Measurements from ENCODE around the gene SLC4A5. TPM values are rescaled to one million over a fixed set of nuclear protein-coding genes. Genes with fewer than 3 reads are reported as not detected.

SLC4A5 gene
- total RNA-seq, 1 donor from 2014 or later, result 0.47 TPM

Other genes starting within 250 kb of the SLC4A5 start
- 94.2 and 98.2 TPM in 2 replicates for gene BOLA3, start 195.5 kb downstream of the SLC4A5 start, total RNA-seq
- 207 and 221 TPM in 2 replicates for gene MOB1A, start 164.5 kb downstream of the SLC4A5 start, total RNA-seq
- gene MTHFD2, start 144.8 kb downstream of the SLC4A5 start, total RNA-seq, result 437 and 457 TPM in 2 replicates
- 83.0 and 84.0 TPM in 2 replicates for gene DCTN1, start 36.9 kb upstream of the SLC4A5 start, total RNA-seq
- gene C2orf81, start 78.2 kb upstream of the SLC4A5 start, total RNA-seq, result 1.9 and 2.4 TPM in 2 replicates
- gene WDR54, start 78.3 kb upstream of the SLC4A5 start, total RNA-seq, result 56.4 and 58.6 TPM in 2 replicates
- gene RTKN, start 98.5 kb upstream of the SLC4A5 start, total RNA-seq, result 4.0 and 4.2 TPM in 2 replicates
- 67.8 and 70.0 TPM in 2 replicates for gene INO80B, start 111.7 kb upstream of the SLC4A5 start, total RNA-seq
- 32.6 and 35.3 TPM in 2 replicates for gene WBP1, start 115.0 kb upstream of the SLC4A5 start, total RNA-seq
- 87.7 and 88.6 TPM in 2 replicates for gene MOGS, start 122.0 kb upstream of the SLC4A5 start, total RNA-seq
- 118 and 124 TPM in 2 replicates for gene MRPL53, start 129.3 kb upstream of the SLC4A5 start, total RNA-seq
- 30.4 and 36.3 TPM in 2 replicates for gene CCDC142, start 139.6 kb upstream of the SLC4A5 start, total RNA-seq
- gene TTC31, start 139.7 kb upstream of the SLC4A5 start, total RNA-seq, result 30.2 and 32.2 TPM in 2 replicates
- 0.54 and 1.1 TPM in 2 replicates for gene LBX2, start 156.2 kb upstream of the SLC4A5 start, total RNA-seq
- 41.9 and 45.0 TPM in 2 replicates for gene PCGF1, start 164.3 kb upstream of the SLC4A5 start, total RNA-seq
- gene TLX2, start 171.0 kb upstream of the SLC4A5 start, total RNA-seq, result 1.2 and 1.5 TPM in 2 replicates
- 0.65 and 0.86 TPM in 2 replicates for gene DQX1, start 182.8 kb upstream of the SLC4A5 start, total RNA-seq
- 178 and 187 TPM in 2 replicates for gene AUP1, start 186.3 kb upstream of the SLC4A5 start, total RNA-seq
- gene HTRA2, start 186.5 kb upstream of the SLC4A5 start, total RNA-seq, result 57.0 and 57.3 TPM in 2 replicates
- gene LOXL3, start 210.5 kb upstream of the SLC4A5 start, total RNA-seq, result 1.9 and 2.0 TPM in 2 replicates
- 37.2 and 40.8 TPM in 2 replicates for gene DOK1, start 211.3 kb upstream of the SLC4A5 start, total RNA-seq

All from activated T-helper 1 cell treated with anti-CD3 and anti-CD28 coated beads, Interleukin-12 subunit alpha, Interleukin-12 subunit beta, Interleukin-2, Interleukin-4 antibody, amounts not matched to agents 30 ng/mL and 10 ng/mL and 1 ng/mL, durations not matched to agents 14 hours and 24 hours and 36 hours (primary cell).